CD4-positive, alpha-beta T cell treated with Interleukin-2 at 100 ng/mL for 4 hours (primary cell): Measurements from ENCODE around the gene LRRC71.
A peak's percentile ranks its signal among the peaks of the same experiment; 100 is the strongest.

Experiments
- DNase-seq: peaks from one replicate; pipeline ENCODE4 v3.0.0-alpha.2; 2020; ENCODE audit warnings: low spot score

Gene LRRC71

GRCh38 chr1:156927215-156928042, 7.0 kb downstream of the LRRC71 start:
- peak; percentile 41 for DNase-seq

DNA sequence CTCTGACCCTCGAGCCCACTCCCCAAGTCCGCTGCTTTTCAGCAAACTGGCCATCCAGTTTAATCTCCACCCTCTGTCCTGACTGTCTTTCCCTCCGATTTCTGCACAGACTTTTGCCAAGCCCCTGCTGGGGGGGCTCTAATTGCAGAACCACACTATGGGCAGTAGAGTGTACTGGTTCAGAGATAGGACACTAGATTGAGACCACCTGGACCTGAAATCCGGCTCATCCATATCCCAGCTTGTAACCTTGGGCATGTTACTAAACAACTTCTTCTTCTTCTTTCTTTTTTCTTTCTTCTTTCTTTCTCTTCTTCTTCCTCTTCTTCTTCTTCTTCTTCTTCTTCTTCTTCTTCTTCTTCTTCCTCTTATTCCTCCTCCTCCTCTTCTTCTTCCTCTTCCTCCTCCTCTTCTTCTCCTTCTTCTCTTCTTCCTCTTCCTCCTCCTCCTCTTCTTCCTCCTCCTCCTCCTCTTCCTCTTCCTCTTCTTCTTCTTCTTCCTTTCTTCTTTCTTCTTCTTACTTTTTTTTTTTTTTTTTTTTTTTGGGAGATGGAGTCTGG, 7.7 kb downstream of the LRRC71 start:
- no peak for DNase-seq

DNA sequence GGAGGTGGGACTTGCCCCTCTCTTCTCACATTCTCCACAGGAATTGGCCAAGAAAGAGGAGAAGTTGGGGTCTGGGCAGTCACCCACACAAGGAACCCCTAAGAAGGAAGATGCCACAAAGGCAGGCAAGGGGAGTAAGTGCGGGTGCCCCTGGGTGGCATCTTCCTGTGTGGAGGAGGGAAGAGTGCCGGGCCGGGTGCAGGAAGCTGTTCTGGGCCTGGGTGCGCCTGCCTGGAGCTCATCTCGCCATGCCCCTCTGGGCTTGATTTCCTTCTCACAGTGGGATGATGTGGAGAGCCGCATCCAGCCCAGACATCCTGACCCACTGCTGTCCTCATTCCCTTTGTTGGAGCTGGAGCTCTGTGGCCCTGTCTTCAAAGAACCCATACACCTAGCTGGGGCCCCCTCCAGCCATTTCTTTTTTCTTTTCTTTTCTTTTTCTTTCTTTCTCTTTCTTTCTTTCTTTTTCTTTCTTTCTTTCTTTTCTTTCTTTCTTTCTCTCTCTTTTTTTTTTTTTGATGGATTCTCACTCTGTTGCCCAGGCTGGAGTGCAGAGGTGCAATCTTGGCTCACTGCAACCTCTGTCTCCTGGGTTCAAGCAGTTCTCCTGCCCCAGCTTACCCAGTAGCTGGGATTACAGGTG, 9.3 kb downstream of the LRRC71 start:
- no peak for DNase-seq

GRCh38 chr1:156930483-156930882, 10.1 kb downstream of the LRRC71 start:
- no peak for DNase-seq

DNA sequence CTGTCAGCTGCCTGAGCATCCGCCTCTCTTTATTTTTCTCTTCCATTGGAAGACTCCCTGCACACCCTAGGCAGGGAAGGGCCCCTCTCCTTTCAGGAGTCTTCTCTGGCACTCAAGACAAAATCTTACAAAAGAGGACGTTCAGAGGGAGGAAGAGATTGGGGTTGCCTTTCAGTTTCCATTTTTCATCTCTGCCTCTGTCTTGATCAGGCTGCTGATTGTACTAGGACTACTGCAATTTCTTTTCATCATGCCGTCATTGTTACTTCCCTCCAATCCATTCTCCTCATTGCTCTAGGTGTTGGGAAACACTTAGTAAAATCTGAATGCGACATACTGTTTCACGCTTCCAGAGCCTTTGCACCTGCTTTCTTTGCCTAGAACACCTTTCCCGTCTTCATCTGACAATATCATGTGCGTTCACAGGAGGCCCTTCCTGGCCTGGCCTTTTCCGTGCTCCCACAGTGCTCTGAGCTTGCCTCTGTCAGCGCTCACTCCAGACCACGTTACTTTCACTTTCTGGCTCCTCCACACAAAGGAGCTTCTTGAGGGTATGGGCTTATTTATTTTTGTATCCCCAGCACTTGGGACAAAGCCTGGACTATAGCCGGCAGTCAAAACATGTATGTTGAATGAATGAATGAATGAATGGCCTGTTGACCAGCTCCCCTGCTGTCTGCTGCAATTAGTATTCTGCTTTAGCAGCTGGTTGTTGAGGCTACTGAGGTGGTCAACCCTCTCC, 10.9 kb downstream of the LRRC71 start:
- no peak for DNase-seq

GRCh38 chr1:156931974-156932710, 11.7 kb downstream of the LRRC71 start:
- DNase-seq, result no peak

DNA sequence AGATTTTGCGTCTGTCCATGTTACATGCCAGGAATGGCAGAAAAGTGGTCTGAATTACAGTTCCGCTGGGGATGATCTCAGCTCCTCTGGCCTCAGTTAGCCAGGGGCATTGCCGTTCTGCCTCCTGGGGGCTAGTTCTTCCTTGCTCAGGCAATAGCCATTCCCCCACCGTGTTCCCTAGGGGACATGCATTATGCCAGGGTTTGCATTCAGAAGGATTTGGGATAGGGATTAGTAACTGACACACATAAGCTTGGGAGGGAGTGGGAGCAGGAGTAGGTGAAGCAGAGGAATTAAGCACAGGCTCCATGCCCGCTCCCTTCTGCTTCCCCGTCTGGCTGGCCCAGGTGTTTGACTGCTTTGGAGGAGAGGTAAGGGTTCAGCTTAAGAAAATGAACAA, 12.7 kb downstream of the LRRC71 start:
- no peak for DNase-seq

- DNase-seq, result no peak
These were observed 15.2 kb downstream of the LRRC71 start for GRCh38 chr1:156935505-156936128.

DNA sequence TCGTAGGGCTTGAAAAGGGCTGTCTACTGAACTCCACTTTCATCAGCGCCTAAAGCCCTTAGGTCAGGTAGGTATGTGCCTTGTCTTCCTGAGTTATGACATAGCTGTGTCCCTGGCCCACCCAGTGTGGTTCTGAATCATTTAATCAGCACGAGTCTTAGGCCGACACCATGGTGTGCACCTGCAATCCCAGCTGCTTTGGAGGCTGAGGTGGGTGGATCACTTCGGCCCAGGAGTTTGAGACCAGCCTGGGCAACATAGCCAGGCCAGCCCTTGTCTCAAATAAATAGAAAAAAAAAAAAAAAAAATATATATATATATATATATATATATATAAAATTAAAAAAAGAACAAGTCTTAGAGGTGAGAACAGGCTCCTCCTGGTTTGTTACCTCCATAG, 15.8 kb downstream of the LRRC71 start:
- no peak for DNase-seq

DNA sequence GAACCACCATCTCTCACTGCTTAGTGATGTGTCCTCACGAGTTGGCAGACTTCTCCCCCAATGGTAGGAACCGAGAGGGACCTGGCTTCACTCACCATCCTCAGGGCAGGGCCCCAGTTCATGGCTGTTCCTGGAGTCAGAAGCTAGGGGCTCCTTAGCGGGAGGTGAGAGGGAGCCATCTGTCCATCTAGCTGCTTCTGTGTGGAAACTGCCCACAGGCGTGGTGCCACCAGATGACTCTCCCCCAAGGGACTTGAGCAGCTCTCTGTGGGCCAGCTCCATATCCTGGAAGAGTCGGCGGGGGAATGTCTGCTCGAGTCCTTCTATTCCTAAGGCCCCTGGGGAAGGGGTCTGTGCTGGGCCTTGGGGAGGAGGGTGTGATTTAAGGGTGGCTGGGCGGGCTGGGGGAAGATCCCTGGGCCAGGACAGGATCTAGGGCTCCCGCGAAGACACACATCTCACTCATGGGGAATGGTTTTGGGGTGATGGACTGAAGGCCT, 16.3 kb downstream of the LRRC71 start:
- DNase-seq, result no peak

- DNase-seq, result no peak
These were observed 17.5 kb downstream of the LRRC71 start for GRCh38 chr1:156937883-156938282.

GRCh38 chr1:156938813-156939212, 18.4 kb downstream of the LRRC71 start:
- no peak for DNase-seq

DNA sequence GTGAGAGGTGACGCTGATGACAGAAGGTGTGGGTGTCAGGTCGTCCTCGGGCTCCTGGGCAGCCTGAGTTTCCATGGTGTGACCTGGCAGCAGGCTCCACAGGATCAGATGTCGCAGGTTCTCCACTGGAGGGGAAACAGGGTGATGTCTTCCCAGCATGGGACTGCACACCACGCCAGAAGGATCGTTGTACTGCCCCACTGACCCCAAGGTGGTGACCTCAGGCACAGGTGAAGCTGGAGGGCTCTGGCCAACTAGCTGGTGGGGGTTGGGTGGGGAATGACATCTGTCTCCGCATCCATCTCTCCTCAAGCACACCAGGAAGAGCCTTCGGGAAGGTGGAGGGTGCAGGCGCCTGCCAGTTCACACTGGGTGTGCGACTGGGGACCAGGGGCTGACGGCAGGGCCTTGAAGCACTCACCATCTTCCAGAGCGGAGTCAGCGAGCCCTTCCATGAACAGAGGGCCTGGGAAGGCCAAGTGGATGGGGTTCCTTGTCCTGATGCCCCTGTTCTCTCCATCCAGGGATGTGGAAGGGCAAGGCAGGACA, 19.4 kb downstream of the LRRC71 start:
- no peak for DNase-seq

GRCh38 chr1:156941675-156942074, 21.2 kb downstream of the LRRC71 start:
- DNase-seq, result no peak

DNA sequence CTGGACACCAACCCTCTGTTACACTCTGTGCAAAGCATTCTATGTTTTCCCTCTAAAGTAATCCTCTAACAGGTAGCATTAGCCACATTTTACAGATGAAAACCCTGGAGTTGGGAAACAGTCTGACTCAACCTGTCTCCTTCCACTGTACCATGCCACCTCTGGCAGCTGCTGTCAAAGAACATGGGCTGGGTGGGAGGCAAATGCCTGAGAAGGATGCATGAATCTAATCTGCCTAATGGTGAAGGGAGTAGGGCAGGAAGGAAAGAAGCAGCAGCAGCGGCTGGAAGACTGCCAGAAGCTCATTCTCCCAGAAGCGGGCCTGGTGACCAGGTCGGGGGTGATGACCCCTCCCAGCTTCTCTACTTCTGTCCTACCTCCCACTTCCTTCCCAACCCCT, 21.7 kb downstream of the LRRC71 start:
- DNase-seq, result no peak

DNA sequence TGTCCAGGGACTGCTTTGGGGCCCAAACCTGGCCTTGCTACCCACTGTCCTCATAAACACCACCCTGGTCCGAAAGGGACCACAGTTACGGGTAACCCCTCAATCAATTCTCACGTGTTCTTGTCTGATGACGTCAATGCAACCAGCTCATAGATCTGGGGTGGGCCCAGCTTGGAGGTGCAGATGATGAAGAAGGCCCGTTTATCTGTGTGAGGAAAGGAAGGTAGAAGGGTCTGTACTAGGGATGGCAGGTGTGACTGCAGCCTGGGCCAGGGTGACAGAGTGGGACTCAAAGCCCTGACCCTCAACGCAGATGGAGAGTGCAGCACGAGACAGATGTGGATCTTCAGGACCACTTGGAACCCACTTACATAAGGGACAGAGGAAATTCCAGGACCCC, 22.1 kb downstream of the LRRC71 start:
- DNase-seq, result no peak

- no peak for DNase-seq
These were observed 23.3 kb downstream of the LRRC71 start for GRCh38 chr1:156943756-156944155.

- no peak for DNase-seq
These were observed 23.8 kb downstream of the LRRC71 start for GRCh38 chr1:156944268-156944667.

DNA sequence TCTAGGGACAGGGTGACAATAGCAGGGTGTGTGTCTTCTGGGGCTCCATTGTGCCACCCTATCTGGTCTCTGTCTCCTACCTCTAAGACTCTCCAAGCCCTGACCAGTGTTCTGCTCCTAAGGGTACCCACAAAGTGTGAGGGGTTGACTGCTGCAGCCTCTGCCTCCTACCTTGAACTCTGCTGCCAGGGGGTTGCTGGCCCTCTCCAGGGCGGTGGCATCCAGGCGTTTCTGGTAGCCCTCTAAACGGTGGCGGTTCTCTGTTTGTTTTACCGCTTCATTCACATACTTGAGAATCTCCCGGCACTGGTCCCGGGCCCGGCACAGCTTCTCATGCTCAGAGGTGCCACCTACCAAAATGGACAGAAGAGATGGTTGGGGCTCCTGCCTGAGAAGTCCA, 24.4 kb downstream of the LRRC71 start:
- no peak for DNase-seq

- no peak for DNase-seq
These were observed 25.6 kb downstream of the LRRC71 start for GRCh38 chr1:156945881-156946661.
